GM12891 (cell line): ENCODE results near the gene RAP2A.

Source experiments
- PAX5 ChIP-seq: IDR thresholded peaks from 2 replicates; pipeline ENCODE4 v1.6.1; 2011; ENCODE audit warnings: low read length, moderate library complexity, mild to moderate bottlenecking; ENCODE audit not compliant: insufficient read depth, severe bottlenecking
- POLR2A ChIP-seq: IDR thresholded peaks from 2 replicates; pipeline ENCODE4 v1.6.1; 2011; ENCODE audit warnings: low read depth, low read length, control low read depth
- POLR2AphosphoS5 ChIP-seq: IDR thresholded peaks from 2 replicates; pipeline ENCODE4 v1.6.1; 2011; ENCODE audit warnings: low read depth, low read length, control low read depth
- SPI1 ChIP-seq: IDR thresholded peaks from 2 replicates; pipeline ENCODE4 v1.6.1; 2011; ENCODE audit warnings: low read depth, low read length, control low read depth
- TAF1 ChIP-seq: IDR thresholded peaks from 2 replicates; pipeline ENCODE4 v1.6.1; 2011; ENCODE audit warnings: low read depth, low read length, control low read depth

DNA sequence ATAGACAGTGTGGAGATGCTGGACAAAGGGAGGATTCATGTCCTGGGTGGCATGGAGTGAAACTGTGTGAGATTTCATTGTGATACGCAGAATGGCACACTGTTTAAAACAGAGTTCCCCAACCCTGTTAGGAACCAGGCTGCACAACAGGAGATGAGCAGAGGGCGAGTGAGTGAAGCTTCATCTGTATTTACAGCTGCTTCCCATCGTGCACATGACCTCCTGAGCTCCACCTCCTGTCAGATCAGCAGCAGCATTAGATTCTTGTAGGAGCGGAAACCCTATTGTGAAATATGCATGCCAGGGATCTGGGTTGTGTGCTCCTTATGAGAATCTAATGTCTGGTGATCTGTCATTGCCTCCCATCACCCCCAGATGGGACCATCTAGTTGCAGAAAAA lies 72.5 kb downstream of the RAP2A start:
- TF ChIP-seq POLR2AphosphoS5 (no peak), POLR2A (no peak), TAF1 (no peak), SPI1 (no peak), PAX5 (no peak)
